Endodermal cell (in vitro differentiated cells): ENCODE measurements around the gene NSUN5. TPM values are rescaled to one million over a fixed set of nuclear protein-coding genes. Genes with fewer than 3 reads are reported as not detected.
"Not testable (repeated sequence)": the region's sequence is repeated elsewhere in the genome, so short reads cannot be mapped to it uniquely, and the experiment has no call there.

Source experiments
- DNase-seq: peaks from one replicate; pipeline ENCODE4 v3.0.0-alpha.2; 2017
- H3K27ac ChIP-seq: 2 replicates; pipeline ENCODE4 v1.5.1; 2013; ENCODE audit warnings: mild to moderate bottlenecking, low read depth, low read length, moderate library complexity
- H3K27me3 ChIP-seq: 2 replicates; pipeline ENCODE4 v1.6.1; 2013; ENCODE audit warnings: mild to moderate bottlenecking, low read length, moderate library complexity; ENCODE audit not compliant: insufficient read depth, control insufficient read depth, poor library complexity, severe bottlenecking
- H3K36me3 ChIP-seq: 2 replicates; pipeline ENCODE4 v1.7.0; 2013; ENCODE audit warnings: mild to moderate bottlenecking, low read length, moderate library complexity; ENCODE audit not compliant: control insufficient read depth, insufficient read depth
- H3K4me1 ChIP-seq: one replicate; pipeline ENCODE4 v1.7.0; 2013; ENCODE audit warnings: low read length; ENCODE audit not compliant: control insufficient read depth, insufficient read depth
- H3K4me3 ChIP-seq: 2 replicates; pipeline ENCODE4 v1.5.1; 2013; ENCODE audit warnings: mild to moderate bottlenecking, low read length, moderate library complexity
- H3K9ac ChIP-seq: 2 replicates; pipeline ENCODE4 v1.6.1; 2013; ENCODE audit warnings: mild to moderate bottlenecking, low read length, moderate library complexity; ENCODE audit not compliant: poor library complexity, severe bottlenecking; ENCODE audit errors: extremely low read depth
- H3K9me3 ChIP-seq: 2 replicates; pipeline ENCODE4 v1.6.1; 2013; ENCODE audit warnings: mild to moderate bottlenecking, low read length, moderate library complexity; ENCODE audit not compliant: control insufficient read depth
- H3K27ac Mint-ChIP-seq: 2 replicates; pipeline ENCODE4 v1.8.0; 2020; ENCODE audit warnings: mixed read lengths
- H3K27me3 Mint-ChIP-seq: 2 replicates; pipeline ENCODE4 v1.8.0; 2021; ENCODE audit warnings: mild to moderate bottlenecking, mixed read lengths; ENCODE audit not compliant: insufficient read depth
- H3K36me3 Mint-ChIP-seq: 2 replicates; pipeline ENCODE4 v1.8.0; 2020; ENCODE audit warnings: low read depth, mixed read lengths
- H3K4me1 Mint-ChIP-seq: 2 replicates; pipeline ENCODE4 v1.8.0; 2020; ENCODE audit warnings: mixed read lengths
- H3K4me3 Mint-ChIP-seq: 2 replicates; pipeline ENCODE4 v1.8.0; 2020; ENCODE audit warnings: mild to moderate bottlenecking, moderate library complexity, mixed read lengths
- H3K9me3 Mint-ChIP-seq: 2 replicates; pipeline ENCODE4 v1.8.0; 2020; ENCODE audit warnings: mild to moderate bottlenecking, mixed read lengths
- WGBS, 2 experiments: methylation state at CpG; one replicate each; pipeline versions ENCODE4 v1.1.5 to v1.1.7; 2013; ENCODE audit warnings: missing lambda C conversion rate in 2 of 2, mixed read lengths in 1 of 2; ENCODE audit not compliant: insufficient coverage in 1 of 2, insufficient read length in 1 of 2; 5-methylcytosine and 5-hydroxymethylcytosine counted together
- total RNA-seq, 2 donors: library from RNA; stranded (reverse); fragmentation: NEBNext Ultra II Directional in 1 of 2; extraction: Animal tissue kit (Norgen Biotek cat#: 25700) in 1 of 2; gene quantifications; 2 replicates in 1 of 2; 3 replicates in 1 of 2; pipeline ENCODE4 v1.2.1, GENCODE V29; 2021
- TF ChIP-seq, protein P1 (sequence below): fragments of 200-600 bp; sonication (generic); conservative IDR thresholded peaks from 2 replicates; pipeline ENCODE4 v1.5.0; 2021; ENCODE audit warnings: antibody characterized with exemption, mild to moderate bottlenecking

Gene NSUN5
- total RNA-seq, 2 donors from 2014 or later, result 40.3 to 42.1 TPM

- not testable (repeated sequence) for H3K27me3 Mint-ChIP-seq, H3K4me1 Mint-ChIP-seq, H3K9me3 ChIP-seq, H3K27ac Mint-ChIP-seq, H3K9me3 Mint-ChIP-seq, H3K36me3 ChIP-seq, H3K4me1 ChIP-seq, H3K27ac ChIP-seq, H3K36me3 Mint-ChIP-seq, H3K4me3 ChIP-seq, H3K27me3 ChIP-seq, H3K9ac ChIP-seq
- TF ChIP-seq, protein P1, sequence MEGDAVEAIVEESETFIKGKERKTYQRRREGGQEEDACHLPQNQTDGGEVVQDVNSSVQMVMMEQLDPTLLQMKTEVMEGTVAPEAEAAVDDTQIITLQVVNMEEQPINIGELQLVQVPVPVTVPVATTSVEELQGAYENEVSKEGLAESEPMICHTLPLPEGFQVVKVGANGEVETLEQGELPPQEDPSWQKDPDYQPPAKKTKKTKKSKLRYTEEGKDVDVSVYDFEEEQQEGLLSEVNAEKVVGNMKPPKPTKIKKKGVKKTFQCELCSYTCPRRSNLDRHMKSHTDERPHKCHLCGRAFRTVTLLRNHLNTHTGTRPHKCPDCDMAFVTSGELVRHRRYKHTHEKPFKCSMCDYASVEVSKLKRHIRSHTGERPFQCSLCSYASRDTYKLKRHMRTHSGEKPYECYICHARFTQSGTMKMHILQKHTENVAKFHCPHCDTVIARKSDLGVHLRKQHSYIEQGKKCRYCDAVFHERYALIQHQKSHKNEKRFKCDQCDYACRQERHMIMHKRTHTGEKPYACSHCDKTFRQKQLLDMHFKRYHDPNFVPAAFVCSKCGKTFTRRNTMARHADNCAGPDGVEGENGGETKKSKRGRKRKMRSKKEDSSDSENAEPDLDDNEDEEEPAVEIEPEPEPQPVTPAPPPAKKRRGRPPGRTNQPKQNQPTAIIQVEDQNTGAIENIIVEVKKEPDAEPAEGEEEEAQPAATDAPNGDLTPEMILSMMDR, result peak; percentile 78
- DNase-seq, result peak; percentile 92
- 51 to 52% methylated on average over 9 to 31 of the region's 31 CpGs for WGBS, 2 experiments
- peak overlapping the region; percentile 19 for H3K4me3 Mint-ChIP-seq
Measured at GRCh38 chr7:73324081-73324845, 15.6 kb upstream of the NSUN5 start.

DNA sequence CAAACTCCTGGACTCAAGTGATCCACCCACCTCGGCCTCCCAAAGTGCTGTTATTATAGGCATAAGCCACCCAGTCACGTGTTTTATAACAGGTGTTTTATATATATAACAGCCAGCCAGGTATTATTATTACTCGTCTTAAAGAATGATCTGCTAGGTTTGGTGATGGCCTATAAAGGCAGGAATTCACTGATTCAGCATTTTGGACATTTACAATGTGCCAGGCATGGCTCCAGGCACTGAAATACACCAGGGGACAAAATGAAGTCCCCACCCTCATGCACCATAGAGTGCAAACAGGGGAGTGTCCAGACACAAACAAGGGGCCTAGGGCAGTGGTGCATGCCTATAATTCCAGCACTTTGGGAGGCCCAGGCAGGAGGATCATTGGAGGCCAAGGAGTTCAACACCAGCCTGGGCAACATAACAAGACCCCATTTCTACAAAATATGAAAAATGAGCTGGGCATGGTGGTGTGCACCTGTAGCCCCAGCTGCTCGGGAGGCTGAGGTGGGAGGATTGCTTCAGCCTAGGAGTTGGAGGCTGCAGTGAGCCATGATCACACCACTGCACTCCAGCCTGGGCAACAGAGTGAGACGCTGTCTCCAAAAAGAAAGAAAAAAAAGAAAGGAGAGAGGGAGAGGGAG is 14.9 kb upstream of the NSUN5 start:
- H3K27ac Mint-ChIP-seq, H3K27me3 Mint-ChIP-seq, H3K4me1 ChIP-seq, H3K9ac ChIP-seq, H3K27ac ChIP-seq, H3K4me3 Mint-ChIP-seq, H3K9me3 ChIP-seq, H3K4me3 ChIP-seq, H3K4me1 Mint-ChIP-seq, H3K9me3 Mint-ChIP-seq, H3K27me3 ChIP-seq, H3K36me3 ChIP-seq, H3K36me3 Mint-ChIP-seq, DNase-seq: not testable (repeated sequence)
- 93 to 97% methylated on average over 3 to 4 of the region's 5 CpGs for WGBS, 2 experiments

DNA sequence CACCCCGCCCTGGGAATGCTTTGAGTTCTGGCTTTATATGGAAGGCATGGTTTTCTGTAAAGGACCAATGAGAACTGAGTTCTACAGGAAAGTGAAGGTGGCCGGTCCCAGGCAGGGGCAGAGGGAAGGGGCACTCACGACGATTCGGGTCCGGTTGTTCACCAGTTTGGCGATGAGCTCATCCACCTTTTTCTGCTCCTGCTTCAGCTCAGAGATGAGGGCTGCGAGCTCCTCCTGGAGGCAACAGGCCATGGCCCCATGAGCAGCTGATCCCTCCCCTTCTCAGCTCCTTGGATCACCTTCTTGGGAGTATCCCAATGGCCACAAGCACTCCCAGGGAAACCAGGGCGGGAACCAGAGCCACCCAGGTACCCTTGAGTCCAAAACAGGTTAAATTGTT is 11.4 kb upstream of the NSUN5 start:
- H3K9me3 Mint-ChIP-seq, H3K9me3 ChIP-seq, H3K27ac ChIP-seq, H3K27me3 ChIP-seq, H3K27me3 Mint-ChIP-seq, H3K36me3 Mint-ChIP-seq, H3K4me1 ChIP-seq, H3K36me3 ChIP-seq, H3K4me3 Mint-ChIP-seq, H3K4me1 Mint-ChIP-seq, H3K4me3 ChIP-seq, H3K9ac ChIP-seq: not testable (repeated sequence)
- peak overlapping the region; percentile 75 for H3K27ac Mint-ChIP-seq
- WGBS, 2 experiments, result 86 to 87% methylated on average over 4 to 9 of the region's 9 CpGs
- DNase-seq, result peak; percentile 58

DNA sequence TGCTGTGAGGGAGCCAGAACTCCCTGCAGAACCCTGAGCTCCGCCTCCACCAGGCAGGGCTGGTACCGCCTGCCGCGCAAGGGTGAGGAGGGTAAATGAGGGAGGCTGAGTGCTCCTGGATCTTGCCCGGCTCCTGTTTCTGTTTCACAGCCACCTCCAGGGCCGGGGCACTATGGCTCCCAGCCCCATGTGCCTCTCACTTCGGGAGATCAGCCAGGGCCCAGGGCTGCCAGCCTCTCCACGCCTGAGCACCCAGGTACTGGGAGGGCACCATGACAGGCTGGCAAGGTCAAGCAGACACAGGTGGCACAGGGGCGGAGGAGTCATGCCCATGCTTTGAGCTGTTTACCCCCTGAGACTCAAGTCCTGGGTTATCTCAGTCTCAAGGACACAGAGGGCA is 10.9 kb upstream of the NSUN5 start:
- WGBS, 2 experiments, result 90 to 92% methylated on average over 2 to 9 of the region's 9 CpGs

More for the DNA sequence above, 10.9 kb upstream of the NSUN5 start:
- H3K9ac ChIP-seq, H3K36me3 ChIP-seq, H3K27me3 ChIP-seq, H3K9me3 ChIP-seq, H3K27ac ChIP-seq, H3K4me1 Mint-ChIP-seq, H3K36me3 Mint-ChIP-seq, DNase-seq, H3K4me1 ChIP-seq, H3K4me3 ChIP-seq, H3K4me3 Mint-ChIP-seq, H3K9me3 Mint-ChIP-seq, H3K27me3 Mint-ChIP-seq, H3K27ac Mint-ChIP-seq: not testable (repeated sequence)
